Measurements from ENCODE around the gene PARD3B.

DNA sequence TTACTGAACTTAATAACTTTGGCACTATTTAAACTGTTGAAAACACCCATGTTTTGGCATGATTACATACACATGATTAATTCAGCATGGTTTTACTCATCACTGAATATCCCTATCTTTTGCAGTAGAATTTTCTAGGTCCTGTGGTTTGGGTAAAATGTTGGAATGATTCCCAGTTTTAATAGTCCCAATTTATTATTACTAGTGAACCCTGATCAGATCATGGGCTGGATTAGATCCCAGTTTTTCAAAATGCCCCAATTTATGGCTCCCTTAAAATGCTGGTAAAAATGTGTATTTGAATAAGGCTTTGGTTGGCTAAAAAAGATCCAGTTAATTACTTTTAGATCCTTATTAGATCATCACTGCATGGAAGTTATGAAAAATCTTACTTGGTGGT lies 863.4 kb downstream of the PARD3B start:
- TF ChIP-seq, protein P1, sequence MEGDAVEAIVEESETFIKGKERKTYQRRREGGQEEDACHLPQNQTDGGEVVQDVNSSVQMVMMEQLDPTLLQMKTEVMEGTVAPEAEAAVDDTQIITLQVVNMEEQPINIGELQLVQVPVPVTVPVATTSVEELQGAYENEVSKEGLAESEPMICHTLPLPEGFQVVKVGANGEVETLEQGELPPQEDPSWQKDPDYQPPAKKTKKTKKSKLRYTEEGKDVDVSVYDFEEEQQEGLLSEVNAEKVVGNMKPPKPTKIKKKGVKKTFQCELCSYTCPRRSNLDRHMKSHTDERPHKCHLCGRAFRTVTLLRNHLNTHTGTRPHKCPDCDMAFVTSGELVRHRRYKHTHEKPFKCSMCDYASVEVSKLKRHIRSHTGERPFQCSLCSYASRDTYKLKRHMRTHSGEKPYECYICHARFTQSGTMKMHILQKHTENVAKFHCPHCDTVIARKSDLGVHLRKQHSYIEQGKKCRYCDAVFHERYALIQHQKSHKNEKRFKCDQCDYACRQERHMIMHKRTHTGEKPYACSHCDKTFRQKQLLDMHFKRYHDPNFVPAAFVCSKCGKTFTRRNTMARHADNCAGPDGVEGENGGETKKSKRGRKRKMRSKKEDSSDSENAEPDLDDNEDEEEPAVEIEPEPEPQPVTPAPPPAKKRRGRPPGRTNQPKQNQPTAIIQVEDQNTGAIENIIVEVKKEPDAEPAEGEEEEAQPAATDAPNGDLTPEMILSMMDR (IDR thresholded peaks at IDR 0.05; ENCODE audit: low read depth, low read length): no peak
- TF ChIP-seq, protein P2, sequence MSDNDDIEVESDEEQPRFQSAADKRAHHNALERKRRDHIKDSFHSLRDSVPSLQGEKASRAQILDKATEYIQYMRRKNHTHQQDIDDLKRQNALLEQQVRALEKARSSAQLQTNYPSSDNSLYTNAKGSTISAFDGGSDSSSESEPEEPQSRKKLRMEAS (IDR thresholded peaks at IDR 0.05; ENCODE audit: low read depth, low read length): no peak
- TF ChIP-seq POLR2A (IDR thresholded peaks at IDR 0.05; ENCODE audit: extremely low read depth, insufficient read length): no peak
- TF ChIP-seq MYC (IDR thresholded peaks at IDR 0.05; ENCODE audit: low read depth, low read length): no peak
